Activated CD4-positive, alpha-beta T cell treated with anti-CD3 and anti-CD28 coated beads for 1 hour (primary cell): ENCODE data around the gene NOP14.
"Not testable (repeated sequence)": the region's sequence is repeated elsewhere in the genome, so short reads cannot be mapped to it uniquely, and the experiment has no call there.

Experiments
- DNase-seq: peaks from one replicate; pipeline ENCODE4 v3.0.0-alpha.2; 2020

Gene NOP14

DNA sequence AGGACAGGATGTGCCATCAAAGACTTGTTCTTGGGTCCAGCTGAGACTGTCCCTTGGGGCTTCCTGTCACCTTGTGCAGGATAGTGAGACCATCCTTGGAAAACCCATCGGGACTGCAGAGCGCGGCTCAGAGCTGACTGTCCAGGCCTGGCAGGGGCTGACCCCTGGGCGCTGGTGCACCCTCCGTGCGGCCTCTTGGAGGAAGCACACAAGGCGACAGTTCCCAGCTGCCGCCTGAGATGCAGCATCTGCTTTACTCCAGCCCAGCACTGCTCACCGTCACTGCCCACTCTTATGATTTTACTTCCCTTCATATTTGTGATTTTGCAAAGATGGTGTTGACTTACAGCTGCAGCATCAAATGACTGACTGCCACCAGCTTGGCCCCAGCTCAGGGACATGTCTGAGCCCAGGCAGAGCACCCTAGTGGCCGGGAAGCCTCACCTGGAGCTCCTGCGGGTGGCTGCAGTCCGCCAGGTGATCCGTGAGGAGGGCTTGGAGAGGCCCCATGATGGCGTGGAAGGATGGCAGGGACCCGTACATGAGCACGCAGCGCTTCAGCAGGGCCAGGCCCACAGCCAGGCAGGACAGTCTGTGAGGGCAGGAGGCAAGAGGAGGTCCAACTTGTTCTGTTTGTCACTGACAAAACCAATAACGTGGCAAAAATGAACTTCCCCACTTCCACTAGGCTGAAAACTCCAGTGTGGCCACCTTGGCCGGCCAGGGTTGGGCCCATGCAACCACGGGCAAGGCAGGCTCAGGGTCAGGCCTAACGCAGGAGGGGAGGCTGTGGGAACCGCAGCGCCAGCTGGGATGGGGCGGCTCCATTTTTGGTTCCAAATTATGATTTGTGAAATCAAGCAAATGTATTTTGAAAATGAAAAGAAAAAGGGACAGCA lies 21.8 kb downstream of the NOP14 start:
- DNase-seq = no peak

DNA sequence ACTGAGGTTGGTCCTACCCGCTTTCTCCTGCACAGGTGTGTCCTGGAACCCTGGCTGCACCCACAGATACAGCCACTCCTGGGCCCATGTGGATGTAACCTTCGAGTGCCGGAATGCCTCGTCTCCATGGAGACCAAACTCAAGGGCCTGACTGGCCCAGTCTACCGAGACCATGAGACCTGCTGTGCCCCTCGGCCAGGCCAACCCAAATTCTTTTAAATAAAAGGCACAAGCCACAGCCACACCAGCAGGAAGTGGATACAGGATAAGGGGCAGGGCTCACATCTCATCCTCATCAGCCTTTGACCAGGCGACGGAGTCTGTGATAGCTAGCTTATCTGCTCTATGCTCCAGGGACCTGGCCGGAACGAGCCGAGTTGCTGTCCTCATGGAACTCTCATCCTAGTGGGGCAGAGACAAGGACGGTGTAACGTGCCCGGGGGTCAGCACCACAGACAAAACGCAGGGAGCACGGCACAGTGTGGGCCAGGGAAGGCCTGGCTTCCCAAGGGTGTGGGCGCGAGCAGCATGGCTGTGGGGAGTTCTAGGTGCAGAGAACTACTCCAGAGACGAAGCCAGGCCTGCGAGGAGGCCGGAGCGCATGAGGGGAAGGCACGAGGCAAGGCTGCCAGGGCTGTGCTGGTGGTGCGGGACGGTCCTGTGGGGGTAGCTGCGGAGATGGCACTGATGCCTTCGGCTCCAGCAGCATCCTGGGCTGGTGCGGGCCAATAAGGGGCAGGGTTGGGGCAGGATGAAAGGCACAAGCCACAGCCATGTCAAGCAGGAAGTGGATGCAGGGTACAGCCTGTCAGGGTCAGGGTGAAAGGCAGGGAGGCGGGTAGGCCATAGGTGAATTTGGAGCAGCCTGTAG lies 22.7 kb downstream of the NOP14 start:
- no peak for DNase-seq

- DNase-seq = no peak
These were observed 23.6 kb downstream of the NOP14 start for GRCh38 chr4:2939383-2940243.

GRCh38 chr4:2938906-2939305 lies 24.3 kb downstream of the NOP14 start:
- no peak for DNase-seq

DNA sequence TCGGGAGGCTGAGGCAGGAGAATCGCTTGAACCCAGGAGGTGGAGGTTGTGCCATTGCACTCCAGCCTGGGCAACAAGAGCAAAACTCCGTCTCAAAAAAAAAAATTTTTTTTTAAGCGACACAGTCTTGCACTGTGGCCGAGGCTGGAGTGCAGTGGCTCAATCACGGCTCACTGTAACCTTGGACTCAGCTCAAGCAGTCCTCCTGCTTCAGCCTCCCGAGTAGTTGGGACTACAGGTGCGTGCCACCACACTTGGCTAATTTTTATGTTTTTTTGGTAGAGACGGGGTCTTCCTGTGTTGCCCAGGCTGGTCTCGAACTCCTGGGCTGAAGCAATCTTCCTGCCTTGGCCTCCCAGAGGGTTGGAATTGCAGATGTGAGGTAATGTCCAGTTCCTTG lies 24.8 kb downstream of the NOP14 start:
- DNase-seq = not testable (repeated sequence)

DNA sequence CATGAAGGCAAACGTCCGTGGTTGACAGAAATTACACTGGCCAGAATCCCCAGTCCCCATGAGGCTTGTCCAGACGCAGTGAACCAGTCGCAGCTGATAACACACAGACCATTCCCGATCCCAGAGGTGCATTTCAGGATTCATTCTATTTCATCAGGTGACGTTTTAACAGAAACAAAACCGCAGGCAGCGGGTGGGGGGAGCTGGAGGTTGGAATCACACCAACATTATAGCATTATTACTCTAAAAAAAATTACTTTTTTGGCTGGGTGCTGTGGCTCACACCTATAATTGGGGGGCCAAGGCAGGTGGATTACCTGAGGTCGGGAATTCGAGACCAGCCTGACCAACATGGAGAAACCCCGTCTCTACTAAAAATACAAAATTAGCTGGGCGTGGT lies 25.2 kb downstream of the NOP14 start:
- DNase-seq = no peak

DNA sequence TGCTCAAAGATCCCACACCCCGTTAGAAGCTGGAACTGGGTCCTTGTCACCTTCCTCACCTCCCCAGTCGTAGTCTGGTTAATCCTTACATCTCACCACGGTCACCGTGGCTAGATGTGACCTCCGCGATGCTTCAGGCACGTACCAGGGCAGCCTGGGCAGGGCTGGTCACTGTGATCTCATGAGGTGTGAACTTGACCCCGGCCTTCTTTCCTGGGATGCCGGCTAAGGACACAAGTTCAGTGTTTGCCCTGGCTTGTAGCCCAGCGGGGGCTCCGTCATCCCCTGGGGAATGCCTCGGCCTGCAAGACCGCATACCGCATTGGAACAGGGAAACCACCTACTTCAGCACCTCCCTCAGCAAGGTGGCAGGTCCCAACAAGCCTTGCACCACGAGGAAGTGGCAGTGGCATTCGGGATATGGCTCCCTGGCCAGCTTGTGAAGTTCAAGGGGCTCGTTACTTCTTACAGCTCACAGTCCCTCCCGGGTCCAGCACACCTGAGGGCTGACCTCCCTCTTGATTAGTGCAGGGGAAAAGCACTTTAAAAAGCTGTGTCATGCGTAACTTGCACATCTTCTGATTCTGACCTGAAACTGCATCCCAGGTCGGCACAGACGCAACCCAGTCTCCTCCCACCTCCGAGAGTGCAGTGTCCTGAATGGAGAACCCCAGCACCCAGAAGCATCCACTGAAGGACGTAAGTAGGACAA lies 25.9 kb downstream of the NOP14 start:
- DNase-seq = no peak

DNA sequence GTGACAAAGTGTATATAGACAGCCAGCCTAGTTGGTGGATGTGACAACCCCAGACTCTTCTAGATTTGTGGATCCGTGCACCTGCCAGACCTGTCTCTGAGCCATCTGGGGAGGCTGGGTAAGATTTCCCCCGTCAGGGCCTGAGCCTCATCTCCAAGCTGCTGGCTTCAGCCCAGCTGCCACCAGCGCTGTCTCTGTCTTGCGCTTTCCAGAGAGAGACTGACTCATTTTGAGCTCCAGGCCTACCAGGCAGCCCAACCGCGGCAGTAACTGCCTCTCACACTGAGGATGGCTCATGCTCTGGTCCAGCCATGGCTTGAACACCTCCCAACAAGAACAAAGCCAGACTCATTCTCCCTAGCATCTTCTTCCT lies 26.4 kb downstream of the NOP14 start:
- no peak for DNase-seq

- no peak for DNase-seq
These were observed 27.2 kb downstream of the NOP14 start for GRCh38 chr4:2935762-2936743.

- peak; percentile 93 for DNase-seq
These were observed 28.1 kb downstream of the NOP14 start for GRCh38 chr4:2934813-2935761.

GRCh38 chr4:2934077-2934812 lies 29.0 kb downstream of the NOP14 start:
- no peak for DNase-seq

DNA sequence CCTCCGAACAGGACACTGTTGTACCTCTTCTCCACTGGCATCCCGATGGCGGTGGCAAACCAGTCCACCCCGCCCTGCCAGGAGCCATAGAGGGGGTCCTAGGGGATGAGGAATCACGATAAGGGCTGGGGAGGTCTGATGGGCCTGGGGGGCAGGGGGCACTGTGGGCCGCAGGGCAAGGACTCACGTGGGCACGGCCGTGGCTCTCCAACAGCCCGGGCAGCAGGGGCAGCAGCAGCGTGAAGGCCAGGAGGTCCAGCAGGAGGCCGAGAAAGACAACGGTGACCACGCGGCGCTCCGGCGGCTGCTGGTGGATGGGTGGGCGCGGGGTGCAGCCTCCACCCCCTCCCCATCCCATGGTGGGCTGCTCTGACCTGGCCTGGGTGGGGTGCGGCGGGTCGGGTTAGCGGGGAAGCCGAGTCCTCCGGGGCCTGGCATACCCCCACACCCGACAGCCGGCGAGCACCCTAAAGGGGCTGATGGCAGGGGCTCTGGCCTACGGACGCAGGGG lies 29.6 kb downstream of the NOP14 start:
- DNase-seq = no peak

GRCh38 chr4:2932951-2933565 lies 30.1 kb downstream of the NOP14 start:
- no peak for DNase-seq

- no peak for DNase-seq
These were observed 30.8 kb downstream of the NOP14 start for GRCh38 chr4:2932321-2932950.

DNA sequence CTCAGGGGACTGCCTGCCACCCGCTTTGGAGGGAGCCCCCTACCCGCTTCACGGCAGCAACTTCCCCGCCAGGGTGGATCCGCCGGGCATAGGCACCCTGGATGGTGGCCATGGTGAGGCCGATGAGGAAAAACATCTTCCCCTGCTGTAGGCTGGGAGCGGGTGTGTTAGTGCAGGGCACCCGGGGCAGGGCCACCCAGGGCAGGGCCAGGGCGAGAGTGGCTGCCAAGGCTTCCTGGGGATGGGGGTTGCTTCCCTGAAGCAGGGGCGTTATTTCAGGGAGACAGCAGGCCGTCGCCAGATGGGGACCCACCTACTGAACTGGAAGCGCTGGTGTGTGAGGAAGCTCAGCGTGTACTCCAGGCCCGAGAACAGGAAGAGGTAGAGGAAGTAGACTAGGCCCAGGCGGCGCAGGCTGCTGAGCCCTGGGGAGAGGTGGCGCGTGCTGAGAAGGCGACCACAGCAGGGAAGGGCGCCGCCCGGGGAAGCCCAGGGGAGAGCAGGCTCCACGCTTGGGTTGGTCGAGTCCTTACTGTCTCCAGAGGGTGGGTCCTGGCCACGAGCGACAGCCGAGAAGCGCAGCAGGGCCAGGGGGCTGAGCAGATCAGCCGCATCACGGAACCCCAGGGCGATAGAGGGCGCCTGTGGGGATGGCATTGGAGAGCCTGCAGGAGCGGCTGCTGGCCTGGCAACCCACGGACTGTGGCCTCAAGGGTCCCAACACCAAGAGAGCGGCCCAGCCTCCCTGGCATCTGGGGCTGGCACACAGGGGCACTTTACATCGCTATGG lies 31.5 kb downstream of the NOP14 start:
- DNase-seq = no peak

- no peak for DNase-seq
These were observed 32.3 kb downstream of the NOP14 start for GRCh38 chr4:2930758-2931511.
